H1 (cell line): Measurements from ENCODE around the gene NUP155.

Source experiments
- CTBP2 ChIP-seq: IDR thresholded peaks from 2 replicates; pipeline ENCODE4 v1.7.0; 2011; ENCODE audit warnings: borderline replicate concordance, mild to moderate bottlenecking, moderate library complexity, mixed read lengths, low read length; ENCODE audit not compliant: insufficient read depth, insufficient read length
- CTCF ChIP-seq, 3 experiments: IDR thresholded peaks; 1 replicate in 2 of 3; 2 replicates in 1 of 3; pipeline versions ENCODE4 v1.5.1 to v1.6.1; 2011; ENCODE audit warnings: low read length in 3 of 3, mild to moderate bottlenecking in 3 of 3, inconsistent platforms in 2 of 3, low read depth in 1 of 3, moderate library complexity in 1 of 3; ENCODE audit not compliant: insufficient read depth in 1 of 3; ENCODE audit errors: control extremely low read depth in 1 of 3
- EP300 ChIP-seq, 2 experiments: IDR thresholded peaks; 1 replicate in 1 of 2; 2 replicates in 1 of 2; pipeline ENCODE4 v1.6.1; 2011 to 2012; ENCODE audit warnings: low read depth in 2 of 2, low read length in 2 of 2, mild to moderate bottlenecking in 2 of 2, borderline replicate concordance in 1 of 2, inconsistent platforms in 1 of 2, moderate library complexity in 1 of 2
- EZH2 ChIP-seq: fragments of 200-600 bp; sonication (generic); IDR thresholded peaks from 2 replicates; pipeline ENCODE4 v1.7.1; 2012; ENCODE audit warnings: low read depth, mild to moderate bottlenecking, moderate library complexity, low read length, inconsistent platforms; ENCODE audit not compliant: severe bottlenecking
- FOSL1 ChIP-seq: IDR thresholded peaks from 2 replicates; pipeline ENCODE4 v1.6.1; 2011; ENCODE audit warnings: mild to moderate bottlenecking, low read depth, low read length, moderate library complexity; ENCODE audit not compliant: insufficient read depth
- NANOG ChIP-seq: IDR thresholded peaks from 2 replicates; pipeline ENCODE4 v1.6.1; 2011; ENCODE audit warnings: low read length, low read depth, mild to moderate bottlenecking, inconsistent platforms; ENCODE audit not compliant: insufficient read depth, poor library complexity, severe bottlenecking
- NRF1 ChIP-seq: IDR thresholded peaks from 2 replicates; pipeline ENCODE4 v1.6.1; 2011; ENCODE audit warnings: mild to moderate bottlenecking, low read depth, low read length, improper control_type of control experiment
- POLR2A ChIP-seq, 2 experiments: IDR thresholded peaks; 1 replicate in 1 of 2; 2 replicates in 1 of 2; pipeline ENCODE4 v1.6.1; 2011; ENCODE audit warnings: low read depth in 2 of 2, low read length in 2 of 2, mild to moderate bottlenecking in 2 of 2; ENCODE audit errors: control extremely low read depth in 1 of 2
- TEAD4 ChIP-seq: IDR thresholded peaks from 2 replicates; pipeline ENCODE4 v1.6.1; 2012; ENCODE audit warnings: low read depth, low read length, inconsistent platforms, mixed read lengths
- YY1 ChIP-seq: IDR thresholded peaks from 2 replicates; pipeline ENCODE4 v1.6.1; 2011; ENCODE audit warnings: low read depth, mild to moderate bottlenecking, low read length

- TF ChIP-seq EZH2: no peak
- TF ChIP-seq NRF1: no peak
- no peak for TF ChIP-seq YY1
- TF ChIP-seq CTCF (IDR thresholded peaks at IDR 0.05; ENCODE audit: control extremely low read depth in 1 of 3, insufficient read depth in 1 of 3, low read depth in 1 of 3, low read length in 3 of 3): no peak
- TF ChIP-seq EP300 (IDR thresholded peaks at IDR 0.05; ENCODE audit: borderline replicate concordance in 1 of 2, low read depth in 2 of 2, low read length in 2 of 2): no peak
- TF ChIP-seq POLR2A (IDR thresholded peaks at IDR 0.05; ENCODE audit: control extremely low read depth in 1 of 2, low read depth in 2 of 2, low read length in 2 of 2): no peak
- TF ChIP-seq NANOG: no peak
- TF ChIP-seq CTBP2: no peak
- TF ChIP-seq FOSL1: no peak
- no peak for TF ChIP-seq TEAD4
Measured at GRCh38 chr5:37316027-37316426, 54.9 kb downstream of the NUP155 start.
